Activated T-cell treated with anti-CD3 and anti-CD28 coated beads for 1 hour (primary cell): Measurements from ENCODE around the gene COL5A1.

ENCODE experiments used
- DNase-seq: peaks from one replicate; pipeline ENCODE4 v3.0.0-alpha.2; 2020; ENCODE audit warnings: low read depth

The COL5A1 gene

GRCh38 chr9:134818591-134818990 is 177.0 kb downstream of the COL5A1 start:
- DNase-seq, result no peak

DNA sequence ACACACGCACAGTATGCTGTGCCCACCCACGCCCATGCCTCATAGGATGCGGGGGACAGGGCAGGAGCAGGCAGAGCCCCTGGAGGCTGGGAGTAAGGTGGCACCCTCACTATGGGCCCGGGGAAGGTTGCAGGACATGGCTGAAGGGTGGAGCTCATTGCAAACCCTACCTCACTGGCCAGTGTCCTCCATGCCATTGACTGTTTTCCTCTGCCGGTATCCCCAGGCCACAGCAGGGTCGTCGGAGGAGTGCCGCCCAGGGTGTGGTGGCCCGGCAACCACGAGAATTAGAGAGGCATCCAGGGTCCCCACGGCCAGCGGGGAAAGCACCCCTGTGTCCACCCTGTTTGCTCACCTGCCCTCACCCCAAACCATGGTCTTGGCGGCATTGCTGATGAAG is 179.3 kb downstream of the COL5A1 start:
- DNase-seq, result no peak

- DNase-seq, result no peak
Measured at GRCh38 chr9:134822541-134822940, 180.9 kb downstream of the COL5A1 start.

GRCh38 chr9:134823623-134824022 is 182.0 kb downstream of the COL5A1 start:
- no peak for DNase-seq

GRCh38 chr9:134824583-134824982 is 183.0 kb downstream of the COL5A1 start:
- no peak for DNase-seq

- no peak for DNase-seq
Measured at GRCh38 chr9:134825025-134825424, 183.4 kb downstream of the COL5A1 start.

- DNase-seq, result no peak
Measured at GRCh38 chr9:134826336-134827285, 185.0 kb downstream of the COL5A1 start.

- DNase-seq, result no peak
Measured at GRCh38 chr9:134827559-134827958, 186.0 kb downstream of the COL5A1 start.

- DNase-seq, result no peak
Measured at GRCh38 chr9:134827993-134828392, 186.4 kb downstream of the COL5A1 start.

GRCh38 chr9:134828892-134829291 is 187.3 kb downstream of the COL5A1 start:
- no peak for DNase-seq

DNA sequence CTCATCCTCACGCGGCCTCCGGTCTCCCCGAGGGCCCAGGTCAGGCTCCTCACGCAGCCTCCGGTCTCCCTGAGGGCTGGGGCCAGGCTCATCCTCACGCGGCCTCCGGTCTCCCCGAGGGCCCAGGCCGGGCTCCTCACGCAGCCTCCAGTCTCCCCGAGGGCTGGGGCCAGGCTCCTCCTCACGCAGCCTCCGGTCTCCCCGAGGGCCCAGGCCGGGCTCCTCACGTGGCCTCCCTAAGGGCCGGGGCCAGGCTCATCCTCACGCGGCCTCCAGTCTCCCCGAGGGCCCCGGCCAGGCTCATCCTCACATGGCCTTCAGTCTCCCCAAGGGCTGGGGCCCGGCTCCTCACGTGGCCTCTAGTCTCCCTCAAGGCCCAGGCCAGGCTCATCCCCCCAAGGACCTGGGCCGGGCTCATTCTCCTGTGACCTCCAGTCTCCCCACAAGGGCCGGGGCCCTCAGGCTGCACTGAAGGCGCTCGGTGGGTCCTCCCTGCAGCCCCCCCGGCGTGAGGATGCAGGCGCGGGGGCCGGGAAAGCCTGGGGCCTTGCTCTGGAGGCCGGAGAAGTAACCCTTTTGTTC is 187.8 kb downstream of the COL5A1 start:
- DNase-seq, result no peak

DNA sequence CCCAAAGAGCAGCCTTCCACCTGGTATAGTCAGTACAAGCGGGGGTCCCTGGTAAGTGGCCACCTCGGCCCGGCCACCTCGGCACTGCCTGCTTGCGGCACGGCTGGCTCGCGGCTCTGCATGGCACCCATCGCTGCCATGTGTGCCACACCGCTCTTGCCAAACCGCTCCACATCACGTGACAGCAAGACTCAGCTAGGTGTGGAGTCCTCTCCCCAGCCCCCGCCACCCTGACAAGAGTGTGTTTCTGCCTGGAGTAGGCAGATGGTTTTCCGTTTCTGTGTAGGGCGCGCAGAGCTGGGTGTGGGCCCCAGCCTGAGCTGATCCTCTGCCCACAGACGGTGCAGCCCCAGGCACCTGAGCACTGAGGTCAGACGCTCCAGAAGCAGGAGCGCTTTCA is 188.5 kb downstream of the COL5A1 start:
- no peak for DNase-seq

DNA sequence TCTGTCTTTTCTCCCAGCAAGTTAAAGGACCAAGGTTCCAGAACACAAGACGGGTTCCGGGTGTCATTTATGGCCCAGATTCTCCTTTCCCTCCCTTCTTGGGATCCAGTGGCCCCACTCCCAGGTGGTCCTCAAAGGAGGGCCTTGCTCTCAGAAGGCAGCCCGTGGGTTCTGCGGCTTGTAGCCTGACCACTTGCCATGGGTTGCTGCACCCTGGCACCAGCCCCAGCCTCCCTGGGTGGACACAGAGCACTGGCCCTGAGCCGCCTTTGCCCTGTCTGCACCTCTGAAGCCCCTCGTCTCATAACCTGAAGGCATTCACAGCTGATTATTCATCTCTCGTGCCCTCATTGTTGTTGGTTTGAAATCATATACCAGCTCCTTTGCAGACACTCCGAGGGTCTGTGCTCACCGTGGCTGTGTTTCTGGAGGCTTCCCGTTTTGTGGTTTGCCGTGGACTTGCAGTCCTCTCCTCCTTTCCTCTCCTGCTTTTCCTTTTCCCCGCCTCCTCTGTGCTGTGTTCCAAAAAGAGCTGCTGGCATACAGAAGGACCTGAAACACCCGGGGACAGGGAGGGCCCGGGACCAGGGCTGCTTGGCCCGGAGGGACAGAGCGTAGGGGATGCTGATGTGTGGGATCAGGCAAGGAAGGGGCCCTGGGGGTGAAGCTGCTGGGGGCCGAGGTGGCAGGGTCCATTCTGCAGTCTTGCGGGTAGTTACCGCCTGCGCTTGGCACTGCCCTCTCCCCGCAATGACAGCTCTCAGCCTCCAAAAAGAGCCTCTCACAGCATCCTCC is 189.5 kb downstream of the COL5A1 start:
- DNase-seq, result no peak

DNA sequence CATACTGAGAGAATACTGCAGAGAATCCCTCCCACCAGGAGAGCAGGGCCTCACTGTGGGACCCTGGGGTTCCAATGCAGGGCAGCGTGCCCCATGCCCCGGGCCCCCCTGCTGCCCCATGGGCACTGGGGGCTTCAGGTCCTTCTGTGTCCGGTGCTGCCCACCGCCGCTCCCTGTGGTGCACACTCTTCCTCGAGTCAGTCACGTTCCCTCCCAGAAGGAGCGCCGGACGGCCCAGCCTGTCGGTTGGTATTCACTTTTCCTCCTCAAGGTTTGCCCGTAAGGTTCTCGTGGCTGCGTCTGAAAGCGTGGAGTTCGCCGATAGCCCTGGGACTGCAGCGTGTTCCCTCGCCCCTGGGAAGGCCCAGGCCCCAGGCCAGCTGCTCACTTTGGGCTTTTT is 190.9 kb downstream of the COL5A1 start:
- DNase-seq, result no peak

GRCh38 chr9:134833294-134833880 is 191.8 kb downstream of the COL5A1 start:
- DNase-seq, result no peak

DNA sequence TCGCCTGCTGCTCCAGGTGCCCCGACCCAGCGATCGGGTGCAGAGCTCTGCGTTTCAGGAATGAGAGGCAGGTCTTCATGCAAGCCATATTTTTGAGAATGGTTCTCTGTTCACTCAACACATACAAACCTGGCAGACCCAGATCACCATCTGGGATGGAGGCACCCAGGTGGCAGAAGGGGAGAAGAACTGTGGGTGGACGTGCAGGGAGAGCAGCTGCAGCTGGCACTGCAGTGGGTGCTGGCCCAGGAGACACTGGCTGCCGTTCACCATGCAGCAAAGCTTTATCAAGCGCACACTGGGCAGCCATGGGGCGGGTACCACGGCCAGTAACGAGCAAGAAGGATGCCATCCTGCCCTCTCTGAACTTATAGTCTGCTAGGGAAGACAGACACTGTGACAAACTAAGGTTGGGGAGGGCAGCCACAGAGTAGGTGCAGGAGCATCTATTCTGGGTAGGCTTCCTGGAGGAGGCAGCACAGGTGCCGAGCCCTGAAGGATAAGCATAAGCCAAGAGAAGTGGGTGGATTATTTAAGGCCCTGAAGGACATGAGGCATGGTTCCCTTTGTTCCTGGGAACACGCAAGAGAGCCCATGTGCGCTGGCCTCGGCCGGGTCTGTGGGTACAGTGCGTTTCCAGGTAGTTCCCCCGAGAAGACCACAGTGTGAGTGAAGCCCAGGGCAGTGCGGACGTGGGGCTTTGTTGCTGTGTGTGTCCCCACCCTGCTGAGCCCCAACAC is 192.8 kb downstream of the COL5A1 start:
- no peak for DNase-seq

- no peak for DNase-seq
Measured at GRCh38 chr9:134834957-134835419, 193.4 kb downstream of the COL5A1 start.

GRCh38 chr9:134835448-134835847 is 193.8 kb downstream of the COL5A1 start:
- no peak for DNase-seq

DNA sequence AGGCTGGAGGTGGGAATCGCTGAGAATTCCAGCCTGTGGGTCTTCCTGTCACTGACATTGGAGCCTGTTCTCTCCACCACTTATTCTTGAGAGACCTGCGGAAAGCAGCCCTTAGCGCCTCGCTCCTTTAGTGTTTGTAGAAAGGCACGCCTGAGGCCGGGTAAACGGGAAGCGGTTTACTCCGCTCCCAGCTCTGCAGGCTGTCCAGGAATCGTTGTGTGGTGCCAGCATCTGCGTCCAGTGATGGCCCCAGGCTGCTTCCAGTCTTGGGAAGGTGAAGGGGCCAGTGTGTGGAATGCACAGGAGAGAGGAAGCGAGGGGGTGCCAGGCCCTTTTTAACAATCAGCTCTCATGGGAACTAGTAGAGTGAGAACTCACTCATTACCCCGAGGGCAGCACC is 194.4 kb downstream of the COL5A1 start:
- DNase-seq, result no peak

GRCh38 chr9:134836406-134836970 is 194.9 kb downstream of the COL5A1 start:
- DNase-seq, result no peak

DNA sequence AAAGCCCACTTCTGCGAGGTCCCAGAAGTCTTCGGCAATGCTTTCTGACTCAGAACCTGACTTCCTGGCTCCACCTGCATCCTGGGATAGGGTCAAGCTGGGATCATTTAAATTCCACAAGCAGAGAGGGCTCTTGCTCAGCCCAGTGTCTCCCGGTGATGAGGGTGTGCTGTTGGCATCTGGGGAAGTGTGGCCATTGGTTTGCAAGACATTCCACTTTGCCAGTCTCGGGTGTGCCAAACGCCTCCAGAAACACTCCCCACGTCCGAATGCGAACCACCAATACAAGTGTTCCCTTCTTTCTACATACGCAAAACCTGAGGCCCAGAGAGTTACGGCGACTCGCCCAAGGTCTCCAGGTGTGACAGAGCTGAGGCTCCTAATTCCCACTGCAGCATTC is 195.9 kb downstream of the COL5A1 start:
- no peak for DNase-seq
